ENCODE data around the gene MAPRE2. TPM values are rescaled to one million over a fixed set of nuclear protein-coding genes. Genes with fewer than 3 reads are reported as not detected.

The MAPRE2 gene
- total RNA-seq, 2 donors from 2014 or later: 53.4 to 54.1 TPM

- Mint-ChIP-seq H3K4me3 (no peak overlapping the region), H3K36me3 (ENCODE audit: insufficient read depth in 2 of 2) (no peaks in the 10 kb centered on the region), H3K9me3 (no peaks in the 10 kb centered on the region), H3K27ac (no peak overlapping the region), H3K4me1 (ENCODE audit: low read depth) (peaks cover 34% of the 10 kb centered on the region), H3K27me3 (ENCODE audit: low read depth) (no peaks in the 10 kb centered on the region)
- ATAC-seq (replicated peaks in 1 of 2) (no peak), DNase-seq (no peak)
Observed at GRCh38 chr18:35024196-35024595, 17.0 kb upstream of the MAPRE2 start.

- Mint-ChIP-seq H3K27me3 (ENCODE audit: low read depth) (no peaks in the 10 kb centered on the region), H3K9me3 (no peaks in the 10 kb centered on the region), H3K4me1 (ENCODE audit: low read depth) (peaks cover 39% of the 10 kb centered on the region), H3K36me3 (ENCODE audit: insufficient read depth in 2 of 2) (no peaks in the 10 kb centered on the region), H3K4me3 (no peak overlapping the region), H3K27ac (no peak overlapping the region)
- no peak for ATAC-seq (replicated peaks in 1 of 2)
- DNase-seq: no peak
Observed at GRCh38 chr18:35024965-35025364, 16.2 kb upstream of the MAPRE2 start.

GRCh38 chr18:35026407-35027061 lies 14.7 kb upstream of the MAPRE2 start:
- Mint-ChIP-seq H3K27ac (peak overlapping the region; percentile 75), H3K27me3 (ENCODE audit: low read depth) (no peaks in the 10 kb centered on the region), H3K36me3 (ENCODE audit: insufficient read depth in 2 of 2) (no peaks in the 10 kb centered on the region), H3K4me3 (peak overlapping the region; percentile 36 to 58), H3K4me1 (ENCODE audit: low read depth) (peaks cover 54% of the 10 kb centered on the region), H3K9me3 (no peaks in the 10 kb centered on the region)
- ATAC-seq (replicated peaks in 1 of 2) (peak; percentile 63 to 73), DNase-seq (no peak)

- Mint-ChIP-seq H3K27ac (peak overlapping the region; percentile 75), H3K36me3 (ENCODE audit: insufficient read depth in 2 of 2) (no peaks in the 10 kb centered on the region), H3K4me3 (peak overlapping the region; percentile 36 to 58), H3K9me3 (no peaks in the 10 kb centered on the region), H3K27me3 (ENCODE audit: low read depth) (no peaks in the 10 kb centered on the region), H3K4me1 (ENCODE audit: low read depth) (peaks cover 60% of the 10 kb centered on the region)
- ATAC-seq (replicated peaks in 1 of 2) (peak; percentile 38), DNase-seq (peak in 1 of 2 donors; percentile 18)
Observed at GRCh38 chr18:35027206-35027605, 14.0 kb upstream of the MAPRE2 start.

- no peak for DNase-seq
- Mint-ChIP-seq H3K36me3 (ENCODE audit: insufficient read depth in 2 of 2) (no peaks in the 10 kb centered on the region), H3K9me3 (no peaks in the 10 kb centered on the region), H3K4me1 (ENCODE audit: low read depth) (peaks cover 69% of the 10 kb centered on the region), H3K27ac (no peak overlapping the region), H3K4me3 (no peak overlapping the region), H3K27me3 (ENCODE audit: low read depth) (no peaks in the 10 kb centered on the region)
- ATAC-seq (replicated peaks in 1 of 2): no peak
Observed at GRCh38 chr18:35028536-35028935, 12.7 kb upstream of the MAPRE2 start.

- no peak for DNase-seq
- Mint-ChIP-seq H3K4me3 (peak overlapping the region in 1 of 2 donors; percentile 86), H3K9me3 (no peaks in the 10 kb centered on the region), H3K27ac (peak overlapping the region; percentile 94), H3K27me3 (ENCODE audit: low read depth) (no peaks in the 10 kb centered on the region), H3K36me3 (ENCODE audit: insufficient read depth in 2 of 2) (no peaks in the 10 kb centered on the region), H3K4me1 (ENCODE audit: low read depth) (peaks cover 69% of the 10 kb centered on the region)
- ATAC-seq (replicated peaks in 1 of 2): no peak
Observed at GRCh38 chr18:35029103-35029502, 12.1 kb upstream of the MAPRE2 start.

- DNase-seq (no peak), ATAC-seq (replicated peaks in 1 of 2) (peak; percentile 60 to 75)
- no peaks in the 10 kb centered on the region for H3K27me3 Mint-ChIP-seq (ENCODE audit: low read depth)
- peak overlapping the region; percentile 86 to 92 for H3K4me3 Mint-ChIP-seq
- H3K36me3 Mint-ChIP-seq (ENCODE audit: insufficient read depth in 2 of 2): no peaks in the 10 kb centered on the region
- peaks cover 69% of the 10 kb centered on the region for H3K4me1 Mint-ChIP-seq (ENCODE audit: low read depth)
- peak overlapping the region; percentile 94 for H3K27ac Mint-ChIP-seq
- no peaks in the 10 kb centered on the region for H3K9me3 Mint-ChIP-seq
Observed at GRCh38 chr18:35029770-35030169, 11.4 kb upstream of the MAPRE2 start.

GRCh38 chr18:35030277-35030989 lies 10.8 kb upstream of the MAPRE2 start:
- Mint-ChIP-seq H3K9me3 (no peaks in the 10 kb centered on the region), H3K27me3 (ENCODE audit: low read depth) (no peaks in the 10 kb centered on the region), H3K36me3 (ENCODE audit: insufficient read depth in 2 of 2) (no peaks in the 10 kb centered on the region), H3K4me3 (peak overlapping the region; percentile 86 to 92), H3K27ac (peak overlapping the region; percentile 94), H3K4me1 (ENCODE audit: low read depth) (peaks cover 69% of the 10 kb centered on the region)
- DNase-seq (peak in 1 of 2 donors; percentile 26), ATAC-seq (replicated peaks in 1 of 2) (peak; percentile 22 to 58)

- Mint-ChIP-seq H3K9me3 (no peaks in the 10 kb centered on the region), H3K4me3 (peak overlapping the region; percentile 11 to 30), H3K36me3 (ENCODE audit: insufficient read depth in 2 of 2) (no peaks in the 10 kb centered on the region), H3K4me1 (ENCODE audit: low read depth) (peaks cover 55% of the 10 kb centered on the region), H3K27ac (peak overlapping the region; percentile 76), H3K27me3 (ENCODE audit: low read depth) (no peaks in the 10 kb centered on the region)
- ATAC-seq (replicated peaks in 1 of 2) (no peak), DNase-seq (no peak)
Observed at GRCh38 chr18:35032113-35032512, 9.1 kb upstream of the MAPRE2 start.

GRCh38 chr18:35038029-35038428 lies 3.2 kb upstream of the MAPRE2 start:
- Mint-ChIP-seq H3K9me3 (no peaks in the 10 kb centered on the region), H3K27ac (peak overlapping the region; percentile 4), H3K4me3 (no peak overlapping the region), H3K4me1 (ENCODE audit: low read depth) (peaks cover 48% of the 10 kb centered on the region), H3K36me3 (ENCODE audit: insufficient read depth in 2 of 2) (peaks cover 2 to 9% of the 10 kb centered on the region in 2 donors), H3K27me3 (ENCODE audit: low read depth) (no peaks in the 10 kb centered on the region)
- DNase-seq: no peak
- no peak for ATAC-seq (replicated peaks in 1 of 2)

- Mint-ChIP-seq H3K27me3 (ENCODE audit: low read depth) (no peaks in the 10 kb centered on the region), H3K4me1 (ENCODE audit: low read depth) (peaks cover 57% of the 10 kb centered on the region), H3K9me3 (no peaks in the 10 kb centered on the region), H3K4me3 (peak overlapping the region in 1 of 2 donors; percentile 52), H3K27ac (peak overlapping the region; percentile 88), H3K36me3 (ENCODE audit: insufficient read depth in 2 of 2) (peaks cover 2 to 9% of the 10 kb centered on the region in 2 donors)
- ATAC-seq (replicated peaks in 1 of 2) (no peak), DNase-seq (no peak)
Observed at GRCh38 chr18:35038881-35039491, 2.2 kb upstream of the MAPRE2 start.

GRCh38 chr18:35040638-35040987 lies 600 bp upstream of the MAPRE2 start:
- Mint-ChIP-seq H3K4me1 (ENCODE audit: low read depth) (peaks cover 73% of the 10 kb centered on the region), H3K9me3 (no peaks in the 10 kb centered on the region), H3K27ac (peak overlapping the region; percentile 100), H3K4me3 (peak overlapping the region; percentile 98 to 99), H3K36me3 (ENCODE audit: insufficient read depth in 2 of 2) (peaks cover 2 to 9% of the 10 kb centered on the region in 2 donors), H3K27me3 (ENCODE audit: low read depth) (no peaks in the 10 kb centered on the region)
- DNase-seq (no peak), ATAC-seq (replicated peaks in 1 of 2) (no peak)

GRCh38 chr18:35041815-35042387 lies 688 bp downstream of the MAPRE2 start:
- DNase-seq (no peak), ATAC-seq (replicated peaks in 1 of 2) (no peak)
- Mint-ChIP-seq H3K36me3 (ENCODE audit: insufficient read depth in 2 of 2) (peaks cover 2 to 9% of the 10 kb centered on the region in 2 donors), H3K9me3 (no peaks in the 10 kb centered on the region), H3K4me3 (peak overlapping the region; percentile 98 to 99), H3K27ac (peak overlapping the region; percentile 100), H3K4me1 (ENCODE audit: low read depth) (peaks cover 86% of the 10 kb centered on the region), H3K27me3 (ENCODE audit: low read depth) (no peaks in the 10 kb centered on the region)

Data from activated T-cell treated with anti-CD3 and anti-CD28 coated beads, Interleukin-2, amount 50 U/mL, for 72 hours (primary cell).